Esophagus (tissue), 2 donors: ENCODE data around the gene ARHGDIB. TPM values are rescaled to one million over a fixed set of nuclear protein-coding genes. Genes with fewer than 3 reads are reported as not detected.

ENCODE experiments used
- H3K27ac ChIP-seq, 2 donors: one replicate each; pipeline ENCODE4 v1.5.1; 2013; ENCODE audit warnings: low read depth in 2 of 2, mild to moderate bottlenecking in 2 of 2, inconsistent platforms in 1 of 2, low read length in 1 of 2, moderate library complexity in 1 of 2
- H3K27me3 ChIP-seq, 2 donors: one replicate each; pipeline ENCODE4 v1.6.1; 2013; ENCODE audit warnings: low read length in 2 of 2, control low read depth in 1 of 2, mild to moderate bottlenecking in 1 of 2; ENCODE audit not compliant: insufficient read depth in 2 of 2, control insufficient read depth in 1 of 2
- H3K36me3 ChIP-seq, 2 donors: one replicate each; pipeline ENCODE4 v1.6.1; 2013; ENCODE audit warnings: low read length in 1 of 2; ENCODE audit not compliant: control insufficient read depth in 2 of 2, insufficient read depth in 2 of 2
- H3K4me1 ChIP-seq, 2 donors: one replicate each; pipeline ENCODE4 v1.6.1; 2013; ENCODE audit warnings: low read length in 1 of 2; ENCODE audit not compliant: control insufficient read depth in 2 of 2, insufficient read depth in 2 of 2
- H3K4me3 ChIP-seq, 2 donors: one replicate each; pipeline ENCODE4 v1.5.1; 2013; ENCODE audit warnings: low read length in 2 of 2, mild to moderate bottlenecking in 2 of 2, low read depth in 1 of 2, moderate library complexity in 1 of 2
- H3K9me3 ChIP-seq, 2 donors: one replicate each; pipeline ENCODE4 v1.6.1; 2013; ENCODE audit warnings: mild to moderate bottlenecking in 2 of 2, low read depth in 1 of 2, low read length in 1 of 2, moderate library complexity in 1 of 2; ENCODE audit not compliant: control insufficient read depth in 2 of 2, insufficient read depth in 1 of 2
- WGBS, 2 donors: extraction: QIAGEN DNeasy Blood & Tissue Kit; methylation state at CpG; one replicate each; pipeline ENCODE4 v1.1.7; 2013; 5-methylcytosine and 5-hydroxymethylcytosine counted together
- polyA plus RNA-seq, 2 donors: library from polyadenylated mRNA; stranded (reverse); fragments of 200-250 nt; gene quantifications; one replicate each; pipeline ENCODE4 v1.2.3, GENCODE V29; 2013
- donor health status: healthy with polysubstance abuse.
- donor health status: Bipolar disorder and iron deficiency.

ARHGDIB gene
- polyA plus RNA-seq, 2 donors, result 69.0 to 86.9 TPM

DNA sequence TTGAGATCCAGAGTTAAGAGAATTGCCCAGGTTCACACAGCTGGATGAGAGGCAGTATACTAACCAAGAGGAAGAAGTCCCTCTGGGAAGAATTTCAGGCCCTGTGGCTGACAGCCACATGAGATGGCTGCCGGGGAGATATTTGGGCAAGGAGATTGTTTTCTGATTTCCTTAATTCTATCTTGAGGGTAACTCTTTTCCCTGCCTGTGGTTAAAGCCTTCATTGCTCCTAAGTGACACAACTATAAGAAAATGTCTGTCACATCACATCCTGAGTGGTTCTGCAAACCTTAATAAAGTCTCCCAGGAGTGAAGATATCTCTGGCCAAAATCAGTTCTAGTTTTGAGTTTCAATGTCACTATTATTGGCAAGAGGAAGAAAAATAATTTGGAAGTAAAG, 9.6 kb downstream of the ARHGDIB start:
- no peaks in the 10 kb centered on the region for H3K27me3 ChIP-seq
- 34 to 42% methylated on average over 1 of the region's 1 CpG for WGBS, 2 donors
- no peaks in the 10 kb centered on the region for H3K36me3 ChIP-seq
- H3K4me1 ChIP-seq, result peaks cover 0 to 6% of the 10 kb centered on the region in 2 donors
- no peaks in the 10 kb centered on the region for H3K9me3 ChIP-seq
- H3K4me3 ChIP-seq, result no peak overlapping the region
- peak overlapping the region; percentile 70 to 83 for H3K27ac ChIP-seq

DNA sequence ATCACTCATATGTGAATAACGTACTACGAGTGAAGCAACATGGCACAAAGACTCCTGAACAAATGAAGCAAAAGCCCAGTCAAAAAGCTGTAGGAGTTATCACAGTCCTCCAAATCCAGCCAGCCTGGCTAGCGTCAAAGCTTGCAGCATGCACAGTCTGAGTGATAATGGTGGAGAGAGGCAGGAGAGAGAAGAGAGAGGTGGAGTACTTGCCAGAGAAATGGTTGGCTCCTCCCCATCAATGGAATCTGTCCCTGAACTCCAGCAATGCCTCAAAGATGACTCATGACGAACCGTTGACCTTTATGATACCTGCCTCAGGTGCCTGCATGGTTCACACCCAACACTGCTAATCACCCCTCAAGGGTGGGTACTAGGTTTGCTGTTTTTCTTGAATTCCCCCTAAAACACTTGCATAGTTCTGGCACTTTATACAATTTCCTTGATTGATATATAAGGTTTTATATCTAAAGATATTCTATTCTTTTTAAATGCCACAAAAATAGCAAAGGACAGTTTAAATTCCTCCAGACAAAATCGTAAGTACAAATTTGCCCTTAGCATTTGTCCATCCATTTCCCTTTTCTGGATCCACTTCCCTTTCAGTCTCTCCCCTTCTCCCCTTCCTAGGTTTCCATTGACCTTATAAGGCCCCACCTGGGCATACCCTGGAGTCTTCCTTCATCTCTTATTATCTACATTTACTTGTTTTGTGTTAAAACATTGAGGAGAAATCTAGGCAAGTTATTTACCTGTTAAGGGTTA, 10.2 kb downstream of the ARHGDIB start:
- Histone ChIP-seq H3K9me3 (no peaks in the 10 kb centered on the region), H3K27me3 (no peaks in the 10 kb centered on the region), H3K4me1 (peaks cover 0 to 6% of the 10 kb centered on the region in 2 donors), H3K4me3 (no peak overlapping the region), H3K27ac (peak overlapping the region; percentile 2 to 46), H3K36me3 (no peaks in the 10 kb centered on the region)
- 65% methylated on average over 6 of the region's 6 CpGs for WGBS, 2 donors

DNA sequence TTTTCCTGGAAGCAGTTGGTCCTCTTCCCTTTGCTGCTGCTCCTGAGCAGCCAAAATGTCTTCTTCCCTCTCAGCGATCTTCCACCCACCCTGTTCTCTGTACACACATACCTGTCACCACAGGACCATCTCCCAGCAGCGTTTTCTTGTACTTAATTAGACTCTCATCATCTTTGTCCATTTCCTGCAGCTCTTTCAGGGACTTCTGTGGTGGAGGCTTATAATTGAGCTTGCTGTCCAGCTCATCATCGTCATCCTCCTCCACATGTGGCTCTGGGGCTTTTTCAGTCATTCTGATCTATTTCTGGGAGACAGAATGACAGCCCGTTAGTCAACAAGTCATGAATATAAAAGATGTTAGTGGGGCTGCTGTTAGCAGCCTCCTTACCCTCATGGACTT, 11.0 kb downstream of the ARHGDIB start:
- 72 to 74% methylated on average over 4 of the region's 4 CpGs for WGBS, 2 donors
- H3K4me3 ChIP-seq, result no peak overlapping the region
- H3K27ac ChIP-seq, result no peak overlapping the region
- peaks cover 0 to 2% of the 10 kb centered on the region in 2 donors for H3K36me3 ChIP-seq
- H3K4me1 ChIP-seq, result peaks cover 0 to 6% of the 10 kb centered on the region in 2 donors
- no peaks in the 10 kb centered on the region for H3K9me3 ChIP-seq
- H3K27me3 ChIP-seq, result no peaks in the 10 kb centered on the region

DNA sequence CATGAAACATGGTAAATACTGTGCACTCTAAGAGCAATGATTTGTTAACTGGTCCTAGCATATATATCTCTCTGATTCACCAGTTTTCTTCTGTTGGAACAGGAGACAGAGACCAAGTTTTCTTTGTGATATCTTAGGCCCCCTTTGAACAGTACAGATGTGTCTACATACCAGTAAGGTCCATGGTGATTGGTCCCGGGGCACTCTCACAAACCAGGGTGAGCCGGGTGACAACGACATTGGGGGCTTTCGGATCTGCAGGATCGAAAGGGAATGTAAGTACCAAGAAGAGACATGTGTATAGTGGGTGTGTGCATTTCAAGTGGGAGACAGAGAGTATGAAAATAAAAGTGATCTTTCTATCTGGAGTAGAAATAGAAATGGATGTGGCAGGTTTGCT, 11.8 kb downstream of the ARHGDIB start:
- H3K27me3 ChIP-seq, result no peaks in the 10 kb centered on the region
- WGBS, 2 donors, result 92 to 94% methylated on average over 5 of the region's 5 CpGs
- no peak overlapping the region for H3K4me3 ChIP-seq
- peaks cover 0 to 2% of the 10 kb centered on the region in 2 donors for H3K36me3 ChIP-seq
- no peaks in the 10 kb centered on the region for H3K9me3 ChIP-seq
- no peak overlapping the region for H3K27ac ChIP-seq
- H3K4me1 ChIP-seq, result peaks cover 0 to 6% of the 10 kb centered on the region in 2 donors

DNA sequence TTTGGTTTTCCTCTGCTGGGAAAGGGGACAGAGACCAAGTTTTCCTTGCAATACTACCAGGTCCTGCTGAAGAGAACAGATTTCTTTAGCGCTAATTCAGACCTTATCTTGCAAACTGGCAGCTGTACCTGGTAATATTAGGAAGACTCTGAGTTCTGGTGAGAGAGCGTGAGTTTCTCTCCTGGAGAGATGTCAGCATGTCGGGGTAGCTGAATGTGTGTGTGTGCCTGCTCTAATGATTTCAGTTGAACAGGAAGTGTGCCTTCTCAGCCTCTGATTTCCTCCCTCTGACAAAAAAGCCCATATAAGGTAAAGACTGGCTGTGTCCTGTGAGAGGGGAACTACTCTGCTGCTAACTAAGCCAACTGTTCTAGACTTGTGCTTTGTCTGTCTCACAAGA, 12.7 kb downstream of the ARHGDIB start:
- Histone ChIP-seq H3K36me3 (peaks cover 0 to 2% of the 10 kb centered on the region in 2 donors), H3K27ac (peak overlapping the region; percentile 45 to 68), H3K4me1 (peaks cover 0 to 6% of the 10 kb centered on the region in 2 donors), H3K27me3 (no peaks in the 10 kb centered on the region), H3K4me3 (no peak overlapping the region), H3K9me3 (no peaks in the 10 kb centered on the region)
- 24 to 47% methylated on average over 3 of the region's 3 CpGs for WGBS, 2 donors

DNA sequence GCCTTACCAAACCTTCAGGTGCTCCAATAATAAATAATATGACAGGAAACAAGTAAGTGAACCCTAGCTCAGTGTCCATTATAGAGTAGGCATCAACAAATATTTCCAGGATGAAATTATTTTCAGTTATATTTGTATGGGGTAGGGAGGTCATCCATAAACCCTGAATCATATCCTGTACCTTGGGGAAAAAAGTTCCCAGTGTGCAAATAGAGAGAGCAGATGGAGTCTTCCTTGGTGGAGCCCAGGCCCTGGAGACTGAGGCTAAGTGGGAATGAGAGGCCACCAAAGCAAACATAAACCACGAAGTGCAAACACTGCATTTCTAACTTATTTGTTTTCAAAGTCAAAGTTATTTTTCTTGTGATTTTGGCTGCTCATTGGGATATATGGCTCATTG, 14.5 kb downstream of the ARHGDIB start:
- Histone ChIP-seq H3K36me3 (peaks cover 2 to 4% of the 10 kb centered on the region in 2 donors), H3K27ac (peak overlapping the region in 1 of 2 donors; percentile 33), H3K27me3 (no peaks in the 10 kb centered on the region), H3K9me3 (no peaks in the 10 kb centered on the region), H3K4me1 (peaks cover 0 to 6% of the 10 kb centered on the region in 2 donors), H3K4me3 (no peak overlapping the region)
- WGBS, 2 donors, result 55 to 72% methylated on average over 1 of the region's 1 CpG

DNA sequence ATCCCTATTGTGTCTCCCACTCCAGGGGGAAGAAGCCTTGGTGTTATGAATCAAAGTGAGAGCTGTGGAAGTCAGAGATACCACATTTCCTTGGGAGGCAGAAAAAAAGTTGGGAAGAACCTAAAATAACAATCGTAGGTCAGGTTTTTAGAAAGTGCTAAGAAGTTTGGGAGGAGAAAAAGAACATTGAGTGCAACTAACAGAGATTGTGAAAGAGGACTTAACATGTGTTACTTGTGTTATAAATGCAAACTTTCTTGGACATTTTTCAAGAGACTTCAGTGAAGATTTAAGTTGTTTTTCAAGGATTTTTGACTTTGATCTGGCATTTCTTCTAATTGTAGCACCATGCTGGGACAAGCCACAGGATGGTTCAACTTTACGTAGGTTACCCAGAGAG, 15.2 kb downstream of the ARHGDIB start:
- H3K36me3 ChIP-seq, result peaks cover 2 to 4% of the 10 kb centered on the region in 2 donors
- 71 to 84% methylated on average over 2 of the region's 2 CpGs for WGBS, 2 donors
- H3K9me3 ChIP-seq, result no peaks in the 10 kb centered on the region
- H3K27ac ChIP-seq, result peak overlapping the region in 1 of 2 donors; percentile 38
- peaks cover 0 to 4% of the 10 kb centered on the region in 2 donors for H3K4me1 ChIP-seq
- no peak overlapping the region for H3K4me3 ChIP-seq
- H3K27me3 ChIP-seq, result no peaks in the 10 kb centered on the region

DNA sequence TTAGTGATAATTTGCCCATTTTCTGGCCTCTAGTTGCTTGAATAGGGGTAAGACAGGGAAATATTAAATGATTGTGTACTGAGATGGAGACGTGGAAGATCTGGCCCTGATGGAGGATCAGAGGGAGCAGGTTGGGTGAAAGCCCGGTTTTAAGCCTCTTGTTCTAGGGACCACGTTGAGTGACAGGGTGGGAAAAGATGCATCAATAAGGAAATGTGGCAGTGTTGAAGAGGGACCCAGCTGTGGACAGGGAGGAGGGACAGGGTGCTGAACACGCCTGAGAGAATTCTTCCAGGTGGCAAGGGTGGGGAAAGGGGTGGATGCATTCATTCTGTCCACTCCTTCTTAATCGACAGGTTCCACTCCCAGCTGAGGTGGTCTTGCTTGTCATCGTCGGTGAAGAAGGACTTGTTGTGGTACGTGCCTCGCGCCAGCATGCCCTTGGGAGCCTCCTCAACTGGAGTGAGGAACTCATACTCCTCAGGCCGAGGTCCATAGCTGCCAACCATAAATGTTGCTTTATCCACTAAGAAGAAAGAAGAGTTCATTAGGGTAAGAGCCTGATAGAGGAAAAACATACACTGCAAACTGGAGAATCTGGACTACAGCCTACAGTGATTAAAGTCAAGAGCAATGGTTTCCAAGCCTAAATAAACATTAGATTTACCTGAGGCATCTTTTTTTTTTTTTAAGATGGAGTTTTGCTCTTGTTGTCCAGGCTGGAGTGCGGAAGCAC, 19.0 kb downstream of the ARHGDIB start:
- Histone ChIP-seq H3K4me3 (no peak overlapping the region), H3K27me3 (no peaks in the 10 kb centered on the region), H3K27ac (no peak overlapping the region), H3K36me3 (peaks cover 2 to 4% of the 10 kb centered on the region in 2 donors), H3K4me1 (no peaks in the 10 kb centered on the region), H3K9me3 (no peaks in the 10 kb centered on the region)
- 86 to 91% methylated on average over 12 of the region's 12 CpGs for WGBS, 2 donors

DNA sequence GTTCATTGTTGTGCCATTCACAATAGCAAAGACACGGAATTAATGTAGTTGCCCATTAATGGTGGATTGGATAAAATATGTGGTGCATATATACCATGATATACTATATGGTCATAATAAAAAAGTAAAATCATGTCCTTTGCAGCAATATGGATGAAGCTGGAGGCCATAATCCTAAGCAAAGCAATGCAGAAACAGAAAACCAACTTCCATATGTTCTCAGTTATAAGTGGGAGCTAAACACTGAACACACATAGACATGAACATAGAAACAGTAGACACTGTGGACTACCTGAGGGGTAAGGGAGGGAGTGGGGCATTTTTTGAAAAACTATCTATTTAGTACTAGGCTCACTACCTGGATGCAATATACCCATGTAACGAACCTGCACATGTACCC, 20.0 kb downstream of the ARHGDIB start:
- H3K36me3 ChIP-seq, result peaks cover 2 to 4% of the 10 kb centered on the region in 2 donors
- H3K9me3 ChIP-seq, result no peaks in the 10 kb centered on the region
- no peak overlapping the region for H3K27ac ChIP-seq
- WGBS, 2 donors, result 95 to 96% methylated on average over 2 of the region's 2 CpGs
- no peak overlapping the region for H3K4me3 ChIP-seq
- H3K4me1 ChIP-seq, result no peaks in the 10 kb centered on the region
- H3K27me3 ChIP-seq, result no peaks in the 10 kb centered on the region
